Tongue (tissue), 2 donors: ENCODE data around the gene BCR. TPM values are rescaled to one million over a fixed set of nuclear protein-coding genes. Genes with fewer than 3 reads are reported as not detected.
"Not testable (repeated sequence)": the region's sequence is repeated elsewhere in the genome, so short reads cannot be mapped to it uniquely, and the experiment has no call there.

Source experiments
- DNase-seq: peaks from one replicate; pipeline ENCODE4 v3.0.0-alpha.2; 2015
- total RNA-seq: library from RNA; depleted of rRNA; stranded (reverse); fragments of >200 nt; gene quantifications from one replicate; pipeline ENCODE4 v1.2.3, GENCODE V29; 2014

The BCR gene
- total RNA-seq, 1 donor from 2014 or later = 34.7 TPM

- DNase-seq = no peak
Observed at GRCh38 chr22:23291806-23292452, 111.6 kb downstream of the BCR start.

DNA sequence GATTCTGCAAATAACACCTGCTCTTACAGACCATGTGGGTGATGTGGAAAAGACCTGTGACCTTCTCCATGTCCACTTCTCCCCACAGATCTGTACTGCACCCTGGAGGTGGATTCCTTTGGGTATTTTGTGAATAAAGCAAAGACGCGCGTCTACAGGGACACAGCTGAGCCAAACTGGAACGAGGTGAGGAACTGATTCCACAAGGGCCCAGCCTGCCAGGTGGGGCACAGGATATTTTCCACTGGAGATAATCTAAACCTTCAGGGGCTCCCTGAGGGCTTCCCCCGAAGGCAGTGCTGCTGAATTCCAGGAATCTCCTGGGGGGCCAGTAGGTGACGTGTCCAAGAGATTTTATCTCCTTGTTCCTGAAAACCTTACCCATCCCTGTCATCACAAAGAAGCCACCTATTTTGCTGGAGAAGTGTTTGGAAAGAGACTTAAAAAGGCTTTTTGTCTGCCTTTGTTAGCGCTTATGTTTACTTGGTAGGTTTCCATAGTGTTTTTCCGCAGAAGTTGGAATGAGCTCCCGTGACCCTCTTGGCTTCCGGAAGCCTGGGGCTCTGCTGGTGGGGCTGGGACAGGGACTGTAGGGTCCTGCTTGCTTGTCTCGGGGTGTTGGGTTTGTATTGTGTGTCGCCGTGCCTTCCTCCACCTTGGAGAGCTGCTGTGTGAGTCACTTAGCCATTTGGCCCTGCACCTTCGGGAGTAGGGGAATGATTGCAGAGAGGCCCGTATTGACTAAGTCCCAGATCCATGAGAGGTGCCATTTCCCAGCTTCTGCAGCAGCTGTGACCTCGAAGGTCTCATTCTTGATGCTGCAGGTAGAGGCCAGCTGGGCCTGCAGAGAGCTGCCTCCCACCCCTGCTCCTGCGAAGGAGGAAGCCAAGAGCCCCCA, 112.4 kb downstream of the BCR start:
- DNase-seq = no peak

DNA sequence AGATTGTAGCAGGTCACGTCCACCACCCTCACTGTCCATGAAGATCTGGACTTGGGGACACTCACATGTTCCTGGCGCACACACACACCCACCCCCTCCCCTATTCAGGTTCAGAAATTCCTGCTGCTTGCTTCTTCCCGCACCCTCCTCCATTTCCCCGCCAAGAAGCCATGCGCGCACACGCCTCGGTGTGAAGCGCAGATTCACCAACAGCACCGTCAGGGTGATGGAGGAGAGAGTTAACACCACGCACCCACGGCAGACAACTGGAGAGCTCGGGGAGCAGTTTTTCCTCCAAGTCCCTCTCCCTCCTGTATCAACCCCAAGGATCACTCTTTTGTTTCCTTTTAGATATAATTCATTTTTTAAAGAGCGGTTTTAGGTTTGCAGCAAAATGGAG, 113.4 kb downstream of the BCR start:
- DNase-seq = no peak

DNA sequence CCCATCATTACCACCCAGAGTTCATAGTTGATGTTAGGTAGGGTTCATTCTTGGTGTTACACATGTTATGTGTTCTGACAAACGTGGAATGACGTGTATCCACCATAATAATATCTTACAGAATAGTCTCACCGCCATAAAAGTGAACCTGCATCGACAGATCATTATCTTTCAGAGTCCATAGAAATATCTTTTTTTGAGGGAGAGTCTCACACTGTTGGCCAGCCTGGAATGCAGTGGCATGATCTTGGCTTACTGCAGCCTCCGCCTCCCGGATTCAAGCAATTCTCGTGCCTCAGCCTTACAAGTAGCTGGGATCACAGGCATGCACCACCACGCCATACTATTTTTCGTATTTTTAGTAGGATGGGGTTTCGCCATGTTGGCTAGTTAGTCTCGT, 113.9 kb downstream of the BCR start:
- DNase-seq = no peak

DNA sequence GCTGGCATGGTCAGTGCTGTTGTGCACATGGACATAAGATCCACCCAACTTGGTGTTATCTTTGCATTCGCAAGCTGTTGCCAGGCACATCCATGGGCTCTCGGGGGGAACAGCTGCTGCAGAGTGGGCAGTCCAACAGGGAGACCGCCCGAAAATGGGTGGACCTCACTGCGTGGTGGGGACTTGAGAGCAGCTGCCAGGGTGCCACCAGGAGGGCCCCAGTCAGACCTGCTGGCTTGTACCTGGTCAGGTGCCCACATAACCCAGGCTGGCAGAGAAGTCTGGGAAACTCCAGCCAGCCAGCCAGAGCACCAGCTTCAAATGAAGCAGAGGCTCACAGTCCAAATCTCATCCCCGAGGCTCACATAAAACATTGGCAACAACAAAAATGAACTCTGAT, 120.2 kb downstream of the BCR start:
- DNase-seq = no peak

DNA sequence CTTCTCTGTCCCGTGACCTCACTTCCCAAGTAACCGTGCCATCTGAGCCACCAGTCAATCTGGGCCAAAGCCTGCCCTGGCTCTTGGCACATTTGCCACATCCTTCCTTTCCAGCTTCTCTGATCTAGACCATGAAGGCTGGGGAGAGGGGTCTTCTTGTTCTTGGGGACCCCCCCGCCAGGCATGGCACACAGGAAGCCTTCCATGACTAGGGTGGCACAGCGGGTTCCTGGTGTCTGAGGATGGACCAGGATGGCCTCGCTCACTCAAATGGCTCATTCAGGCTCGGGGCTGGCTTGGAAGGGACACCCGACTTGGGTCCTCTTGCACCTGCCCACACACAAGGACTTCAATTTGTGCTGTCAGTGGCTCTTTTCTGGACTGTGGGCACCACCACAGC, 121.3 kb downstream of the BCR start:
- DNase-seq = no peak

GRCh38 chr22:23302171-23303002, 122.1 kb downstream of the BCR start:
- DNase-seq = no peak

GRCh38 chr22:23305321-23305910, 125.1 kb downstream of the BCR start:
- no peak for DNase-seq

DNA sequence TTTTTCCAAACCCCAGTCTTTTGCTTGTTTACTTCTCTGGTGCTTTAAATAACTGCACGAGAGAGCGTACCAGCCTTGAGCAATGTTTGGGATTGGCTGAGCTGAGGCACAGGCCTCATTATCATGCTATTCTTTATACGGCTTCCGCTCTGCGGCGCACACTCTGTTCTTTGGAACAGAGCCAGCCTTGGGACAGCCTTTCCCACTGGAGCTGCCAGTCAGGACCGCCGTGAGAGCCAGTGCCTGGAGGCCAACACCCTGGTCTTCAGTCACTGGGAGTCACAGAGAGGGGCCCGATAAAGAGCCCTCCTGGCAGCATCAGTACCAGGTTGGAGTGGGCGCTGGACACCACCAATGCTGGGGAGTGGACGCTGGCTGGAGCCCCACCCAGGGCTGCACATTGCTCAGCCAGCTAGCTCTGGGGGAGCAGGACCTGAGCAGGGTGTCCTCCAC, 125.6 kb downstream of the BCR start:
- DNase-seq = peak; percentile 41

DNA sequence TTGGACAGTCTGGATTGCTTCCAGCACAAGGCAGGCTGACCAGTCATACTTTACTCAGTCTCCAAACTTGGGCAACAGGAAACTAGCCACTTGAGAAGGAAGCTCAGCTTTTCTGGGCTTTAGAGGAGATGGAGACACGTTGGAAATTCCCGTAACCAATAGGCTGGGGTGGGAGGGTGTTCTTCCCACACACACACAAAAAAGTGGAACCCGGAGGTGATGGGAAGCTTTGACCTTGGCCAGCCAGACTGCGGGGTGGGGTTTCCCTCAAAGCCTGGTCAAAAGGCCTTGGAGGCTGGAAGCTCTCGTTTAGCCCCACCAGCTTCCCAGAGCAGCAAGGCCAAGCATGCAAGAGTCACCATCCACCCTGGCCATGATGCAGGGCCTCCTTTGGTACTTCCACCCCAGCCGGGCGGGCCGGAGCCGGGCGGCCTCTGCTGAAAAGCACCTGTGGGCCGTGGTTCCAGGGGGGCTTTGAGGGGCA, 126.2 kb downstream of the BCR start:
- DNase-seq = no peak

DNA sequence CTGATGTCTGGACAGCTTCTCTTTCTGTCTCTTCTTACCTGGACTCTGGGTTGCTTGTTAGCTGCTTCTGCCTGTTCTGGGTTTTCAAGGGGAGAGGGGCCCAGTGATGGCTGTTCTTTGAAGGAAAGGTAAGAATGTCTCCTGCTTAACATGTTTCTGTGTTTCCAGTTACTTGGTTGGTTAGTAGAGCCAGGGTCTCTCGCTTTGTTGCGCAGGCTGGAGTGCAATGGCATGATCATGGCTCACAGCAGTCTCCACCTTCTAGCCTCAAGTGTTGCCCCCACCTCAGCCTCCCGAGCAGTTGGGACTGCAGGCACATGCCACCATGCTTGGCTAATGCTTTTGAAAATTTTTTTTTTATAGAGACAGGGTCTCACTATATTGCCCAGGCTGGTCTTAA, 126.6 kb downstream of the BCR start:
- no peak for DNase-seq

DNA sequence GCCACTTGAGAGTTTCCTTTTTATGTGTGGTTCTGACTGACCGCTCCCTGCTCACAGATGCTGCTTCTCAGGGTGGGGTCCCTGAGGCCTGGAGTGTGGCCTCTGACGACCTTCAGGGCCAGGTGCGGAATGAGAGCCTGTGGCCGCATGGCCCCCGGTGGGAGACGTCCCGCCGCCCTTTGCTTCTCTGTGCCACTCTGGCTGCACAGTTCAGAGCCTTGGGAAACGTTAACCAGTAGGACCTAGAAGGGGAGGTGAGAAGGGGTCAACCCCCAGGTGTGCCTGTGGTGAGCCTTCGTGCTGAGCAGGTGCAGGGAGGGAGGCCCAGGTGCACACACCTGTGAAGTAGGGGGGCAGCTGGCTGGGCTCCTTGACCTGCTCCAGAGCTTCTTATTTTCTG, 127.2 kb downstream of the BCR start:
- DNase-seq = not testable (repeated sequence)

DNA sequence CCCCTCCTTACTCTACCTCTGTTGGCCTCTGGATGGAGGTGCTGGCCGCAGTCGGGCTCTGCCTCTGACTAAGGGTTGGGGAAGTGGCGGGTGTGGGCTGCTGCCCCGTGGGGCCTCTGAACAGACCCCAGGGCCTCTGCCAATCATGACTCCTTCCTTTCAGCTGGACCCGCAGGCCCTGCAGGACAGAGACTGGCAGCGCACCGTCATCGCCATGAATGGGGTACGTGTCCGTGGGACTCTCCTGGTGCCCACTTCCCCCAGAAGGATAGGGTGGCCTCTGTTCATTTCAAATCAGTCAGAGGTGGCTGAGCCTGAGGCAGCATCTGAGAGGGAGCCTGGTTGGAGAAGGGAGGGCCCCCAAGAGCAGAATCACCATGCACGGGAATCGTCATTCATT, 129.0 kb downstream of the BCR start:
- not testable (repeated sequence) for DNase-seq

- DNase-seq = not testable (repeated sequence)
Observed at GRCh38 chr22:23310443-23311097, 130.3 kb downstream of the BCR start.

DNA sequence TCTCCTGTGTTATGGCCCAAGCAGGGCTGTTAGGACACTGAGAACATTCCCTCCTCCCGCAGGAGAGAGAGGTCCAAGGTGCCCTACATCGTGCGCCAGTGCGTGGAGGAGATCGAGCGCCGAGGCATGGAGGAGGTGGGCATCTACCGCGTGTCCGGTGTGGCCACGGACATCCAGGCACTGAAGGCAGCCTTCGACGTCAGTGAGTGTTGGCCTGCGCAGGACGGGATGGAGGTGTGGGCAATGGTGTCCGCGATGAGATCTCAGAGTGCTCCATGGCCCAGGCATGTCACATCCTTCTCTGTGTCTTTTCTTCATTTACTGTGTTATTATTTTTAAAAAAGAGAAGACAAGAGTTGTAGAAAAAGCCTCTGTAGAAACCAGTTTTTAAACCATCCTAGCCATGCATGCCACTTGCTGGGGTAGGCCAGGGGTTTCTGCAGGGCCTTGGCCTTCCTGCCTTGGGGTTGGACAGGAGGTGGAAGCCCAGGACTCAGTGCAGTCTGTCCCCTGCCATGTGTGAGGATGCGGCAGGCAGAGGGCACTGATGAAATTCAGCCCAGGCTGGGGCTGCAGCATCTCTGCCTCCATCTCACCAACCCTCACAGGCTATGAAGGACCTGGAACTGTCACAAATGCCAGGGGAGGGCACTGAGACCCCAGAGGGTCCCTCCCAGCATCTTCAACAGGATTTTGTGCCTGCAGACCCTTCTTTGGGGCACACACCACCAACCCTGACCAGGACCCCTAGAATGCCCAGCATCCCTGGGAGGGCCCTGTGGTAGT, 131.5 kb downstream of the BCR start:
- DNase-seq = not testable (repeated sequence)

DNA sequence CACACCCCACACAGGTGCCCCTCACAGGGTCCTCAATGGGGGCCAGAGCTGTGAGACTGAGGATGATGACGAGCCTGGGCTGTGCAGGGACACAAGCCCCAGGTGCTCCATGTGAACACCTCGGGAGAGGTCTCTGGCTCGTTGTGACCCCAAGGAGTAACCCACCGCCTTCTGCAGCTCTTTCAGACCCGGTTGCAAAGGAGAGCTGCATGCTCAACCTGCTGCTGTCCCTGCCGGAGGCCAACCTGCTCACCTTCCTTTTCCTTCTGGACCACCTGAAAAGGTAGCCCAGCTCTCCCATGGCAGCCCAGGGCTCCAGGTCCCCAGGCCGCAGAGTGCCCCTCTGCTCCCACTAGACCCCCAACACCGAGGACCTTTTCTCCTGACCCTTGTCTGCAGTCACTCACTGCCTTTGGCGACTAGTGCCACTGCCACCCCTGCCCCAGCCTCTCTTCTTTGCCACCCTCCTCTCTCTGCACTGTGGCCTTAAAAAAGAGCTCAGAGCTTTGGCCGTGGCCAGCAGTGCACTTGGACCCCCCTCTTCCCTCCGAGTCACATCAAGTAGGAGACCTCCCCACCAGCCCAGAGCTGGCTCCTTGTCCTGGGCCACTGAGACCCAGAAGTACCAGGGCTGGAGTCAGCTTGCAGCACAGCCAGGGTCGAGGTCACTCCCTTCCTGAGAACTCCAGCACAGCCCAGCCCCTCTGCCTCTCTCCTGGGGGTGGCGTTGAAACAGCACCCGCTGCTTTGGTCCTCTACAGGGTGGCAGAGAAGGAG, 133.7 kb downstream of the BCR start:
- DNase-seq = no peak

GRCh38 chr22:23315341-23315917, 135.1 kb downstream of the BCR start:
- DNase-seq = peak; percentile 79

GRCh38 chr22:23316596-23316995, 136.3 kb downstream of the BCR start:
- DNase-seq = not testable (repeated sequence)

DNA sequence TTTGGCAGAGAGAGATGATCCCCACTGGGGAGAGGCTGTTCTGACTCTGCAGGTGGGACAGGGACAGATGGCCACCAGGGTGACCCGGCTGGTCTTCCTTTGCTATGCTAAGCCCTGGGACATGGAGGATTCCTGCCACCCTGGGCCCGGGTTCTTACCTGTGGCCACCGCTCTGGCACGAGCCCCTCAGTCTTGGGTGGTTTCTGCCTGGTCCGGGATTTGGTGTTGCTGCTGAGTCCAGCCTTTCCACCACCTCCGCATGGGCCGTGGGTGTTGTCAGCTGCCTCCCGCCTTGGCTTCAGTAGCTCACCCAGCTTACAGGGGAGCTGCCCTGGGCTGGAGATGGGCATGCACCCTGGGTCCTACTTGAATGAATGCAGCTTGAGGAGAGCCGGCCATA, 138.0 kb downstream of the BCR start:
- DNase-seq = not testable (repeated sequence)
